ENCODE data around the gene ZNF141. TPM values are rescaled to one million over a fixed set of nuclear protein-coding genes. Genes with fewer than 3 reads are reported as not detected.
A peak's percentile ranks its signal among the peaks of the same experiment; 100 is the strongest.

Gene ZNF141
- total RNA-seq, 2 donors from 2014 or later: 20.2 to 24.1 TPM

GRCh38 chr4:304969-305680 is 32.5 kb upstream of the ZNF141 start, which contains the start of gene ZNF732:
Gene ZNF732, minus strand, starts transcription at chr4:305474. Its CDS starts 164 bp downstream, at chr4:305310.
- TF ChIP-seq CTCF (IDR thresholded peaks at IDR 0.05) (no peak), POLR2A (IDR thresholded peaks at IDR 0.05) (no peak)
- DNase-seq (peak; percentile 37 to 70 (median 50)), ATAC-seq (peak; percentile 91)
- Histone ChIP-seq H3K27me3 (no peaks in the 10 kb centered on the region), H3K36me3 (replicated peaks in 1 of 2; ENCODE audit: insufficient read depth in 1 of 2, low read depth in 2 of 2) (no peaks in the 10 kb centered on the region), H3K9me3 (peaks cover 0 to 4% (median 0%) of the 10 kb centered on the region in 3 donors), H3K27ac (no peak within 1 kb of the TSS), H3K4me3 (no peak within 1 kb of the TSS), H3K4me1 (peaks cover 9% of the 10 kb centered on the region)
- intact Hi-C loops (cut with DNase I): no loop called here
- 2 to 5% methylated on average over 34 to 52 of the region's 53 CpGs for WGBS, 2 donors

- Histone ChIP-seq H3K4me3 (no peak overlapping the region), H3K9me3 (peaks cover 0 to 4% (median 0%) of the 10 kb centered on the region in 3 donors), H3K27ac (no peak overlapping the region), H3K4me1 (peaks cover 9% of the 10 kb centered on the region), H3K36me3 (replicated peaks in 1 of 2; ENCODE audit: insufficient read depth in 1 of 2, low read depth in 2 of 2) (no peaks in the 10 kb centered on the region), H3K27me3 (no peaks in the 10 kb centered on the region)
- DNase-seq (no peak), ATAC-seq (no peak)
- TF ChIP-seq CTCF (IDR thresholded peaks at IDR 0.05) (no peak), POLR2A (IDR thresholded peaks at IDR 0.05) (no peak)
- WGBS, 2 donors: 50 to 89% methylated on average over 3 of the region's 3 CpGs
- intact Hi-C loops (cut with DNase I): no loop called here
Measured at GRCh38 chr4:306551-306961, 31.1 kb upstream of the ZNF141 start.

- ATAC-seq: no peak
- Histone ChIP-seq H3K4me3 (no peak overlapping the region), H3K27me3 (no peaks in the 10 kb centered on the region), H3K36me3 (replicated peaks in 1 of 2; ENCODE audit: insufficient read depth in 1 of 2, low read depth in 2 of 2) (no peaks in the 10 kb centered on the region), H3K27ac (no peak overlapping the region), H3K9me3 (peaks cover 0 to 4% (median 0%) of the 10 kb centered on the region in 3 donors), H3K4me1 (peaks cover 5% of the 10 kb centered on the region)
- WGBS, 2 donors: 59 to 74% methylated on average over 1 of the region's 1 CpG
- no peak for DNase-seq
- intact Hi-C loops (cut with DNase I): no loop called here
- no peak for TF ChIP-seq CTCF (IDR thresholded peaks at IDR 0.05)
- TF ChIP-seq POLR2A (IDR thresholded peaks at IDR 0.05): no peak
Measured at GRCh38 chr4:309807-310206, 27.8 kb upstream of the ZNF141 start.

- intact Hi-C loops (cut with DNase I): no loop called here
- TF ChIP-seq POLR2A (IDR thresholded peaks at IDR 0.05) (no peak), CTCF (IDR thresholded peaks at IDR 0.05) (no peak)
- no peak for ATAC-seq
- WGBS, 2 donors: 62 to 67% methylated on average over 1 of the region's 1 CpG
- H3K9me3 ChIP-seq: no peaks in the 10 kb centered on the region
- H3K36me3 ChIP-seq (replicated peaks in 1 of 2; ENCODE audit: insufficient read depth in 1 of 2, low read depth in 2 of 2): no peaks in the 10 kb centered on the region
- no peak overlapping the region for H3K4me3 ChIP-seq
- no peaks in the 10 kb centered on the region for H3K27me3 ChIP-seq
- no peak overlapping the region for H3K27ac ChIP-seq
- no peaks in the 10 kb centered on the region for H3K4me1 ChIP-seq
- DNase-seq: no peak
Measured at GRCh38 chr4:314296-314903, 23.2 kb upstream of the ZNF141 start.

Measured in body of pancreas (tissue), 4 donors.